ENCODE data around the gene PRAMEF11. TPM values are rescaled to one million over a fixed set of nuclear protein-coding genes. Genes with fewer than 3 reads are reported as not detected.
"Not testable (repeated sequence)": the region's sequence is repeated elsewhere in the genome, so short reads cannot be mapped to it uniquely, and the experiment has no call there.

PRAMEF11 gene
- polyA plus RNA-seq (2011; rRNA removed) (not detected in 2 replicates), polyA minus RNA-seq (2011; rRNA and poly(A)+ RNA removed) (not detected in 2 replicates)

DNA sequence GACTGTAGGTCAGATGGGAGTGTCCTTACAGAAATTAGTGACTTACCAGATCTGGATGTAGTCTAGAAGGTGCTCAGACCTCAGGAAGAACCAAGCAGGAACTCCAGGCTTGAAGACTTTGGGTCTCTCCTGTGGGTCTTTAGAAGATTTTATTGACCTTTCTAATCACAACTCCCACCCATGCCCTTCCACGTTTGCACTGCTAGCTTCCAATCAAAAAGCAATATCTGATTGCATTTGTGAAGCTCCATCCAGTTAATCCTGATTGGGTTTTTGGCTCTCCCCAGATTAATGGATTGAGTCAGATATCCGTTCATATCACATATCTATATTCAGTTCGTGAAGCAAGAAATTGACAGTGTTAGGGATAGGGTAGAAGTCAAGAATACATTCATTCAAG lies at the start of gene PRAMEF11:
Gene PRAMEF11, minus strand, starts transcription at position 101 of the 400 bp plus-strand sequence. CDS start 2,621 bp downstream, outside the sequence.
- CTCF ChIA-PET; H3K27me3 ChIP-seq (ENCODE audit: control insufficient read depth, insufficient read depth, low read length); POLR2A ChIA-PET; H3K27ac ChIP-seq (ENCODE audit: low read depth, low read length); H3K4me3 ChIP-seq (ENCODE audit: low read depth, low read length); DNase-seq (ENCODE audit: low read depth, low spot score): not testable (repeated sequence)
- H3K9me3 ChIP-seq (ENCODE audit: control insufficient read depth, insufficient read depth, low read length): peaks cover 12% of the 10 kb centered on the region

DNA sequence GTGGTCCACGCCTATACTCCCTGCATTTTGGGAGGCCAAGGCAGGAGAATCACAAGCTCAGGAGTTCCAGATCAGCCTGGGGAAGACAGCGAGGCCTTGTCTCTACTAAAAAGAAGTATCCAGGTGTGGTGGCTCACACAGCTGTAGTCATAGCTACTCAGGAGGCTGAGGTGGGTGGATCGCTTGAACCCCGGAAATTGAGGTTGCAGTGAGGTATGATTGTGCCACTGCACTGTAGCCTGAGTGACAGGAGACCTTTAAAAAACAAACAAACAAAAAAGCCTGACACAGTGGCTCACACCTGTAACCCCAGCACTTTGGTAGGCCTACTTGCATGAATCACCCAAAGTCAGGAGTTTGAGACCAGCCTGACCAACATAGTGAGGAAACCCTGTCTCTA lies 47.2 kb upstream of the PRAMEF11 start:
- H3K4me3 ChIP-seq (ENCODE audit: low read depth, low read length); POLR2A ChIA-PET: not testable (repeated sequence)

DNA sequence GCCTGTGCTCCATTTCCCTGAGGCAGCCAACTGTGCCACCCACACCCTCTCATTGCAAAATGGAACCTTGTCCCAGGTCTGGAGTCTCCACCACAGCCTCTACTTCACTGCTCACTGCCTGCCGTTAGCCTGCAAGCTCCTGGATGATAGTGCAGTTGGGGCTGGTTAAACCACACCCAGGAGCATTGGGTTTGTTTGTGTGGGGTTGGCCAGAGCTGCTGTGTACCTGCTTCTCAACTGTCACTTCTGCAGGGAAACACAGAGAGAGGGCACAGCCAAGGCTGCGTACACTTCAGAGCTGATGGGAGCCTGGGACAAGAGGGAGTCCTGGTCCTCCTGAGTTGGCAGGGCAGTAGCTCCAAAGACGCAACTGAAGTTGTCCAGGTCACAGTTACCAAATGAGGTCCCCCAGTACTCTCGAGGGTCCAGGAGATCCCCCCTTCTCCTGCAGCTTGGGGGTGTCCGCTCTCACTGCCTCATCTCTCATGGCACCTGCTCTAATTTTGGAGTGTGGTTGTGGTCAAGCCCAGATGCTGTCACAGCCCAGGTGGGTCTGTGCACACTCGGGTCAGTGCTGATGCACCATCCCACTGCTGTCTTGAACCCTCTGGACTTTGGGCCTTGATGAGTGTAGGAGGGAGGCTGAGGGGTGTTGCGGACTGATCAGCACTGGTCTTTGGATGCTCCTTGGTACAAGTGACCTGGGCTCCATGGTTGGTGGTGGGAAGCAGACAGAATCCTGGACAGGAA lies 32.1 kb upstream of the PRAMEF11 start:
- DNase-seq (ENCODE audit: low read depth, low spot score); H3K27ac ChIP-seq (ENCODE audit: low read depth, low read length); H3K27me3 ChIP-seq (ENCODE audit: control insufficient read depth, insufficient read depth, low read length); CTCF ChIA-PET; POLR2A ChIA-PET; H3K4me3 ChIP-seq (ENCODE audit: low read depth, low read length): not testable (repeated sequence)
- H3K9me3 ChIP-seq (ENCODE audit: control insufficient read depth, insufficient read depth, low read length): peaks cover 12% of the 10 kb centered on the region

More for the DNA sequence above, 47.2 kb upstream of the PRAMEF11 start:
- H3K27ac ChIP-seq (ENCODE audit: low read depth, low read length); CTCF ChIA-PET; H3K9me3 ChIP-seq (ENCODE audit: control insufficient read depth, insufficient read depth, low read length); DNase-seq (ENCODE audit: low read depth, low spot score); H3K27me3 ChIP-seq (ENCODE audit: control insufficient read depth, insufficient read depth, low read length): not testable (repeated sequence)

DNA sequence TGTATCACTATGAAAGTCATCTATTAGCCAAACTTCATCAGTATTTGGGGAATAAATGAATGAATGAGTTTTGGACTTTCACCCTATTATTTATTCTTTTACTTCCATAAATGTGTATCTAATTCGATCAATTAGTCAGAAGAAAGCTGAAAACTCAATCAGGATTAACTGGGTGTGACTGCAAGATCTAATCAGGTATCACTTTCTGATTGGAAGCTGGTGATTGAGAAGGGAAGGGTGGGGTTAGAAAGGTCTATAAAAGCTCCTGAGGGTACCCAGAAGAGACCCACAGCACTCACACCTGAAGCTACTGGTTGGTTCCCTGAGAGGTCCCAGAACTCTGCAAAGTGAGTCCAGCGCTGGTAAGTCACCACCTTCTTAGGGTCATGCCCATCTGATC lies 25.6 kb upstream of the PRAMEF11 start, which contains the start of gene PRAMEF2:
Gene PRAMEF2, plus strand, starts transcription at position 301 of the 400 bp plus-strand sequence. CDS start 1,924 bp downstream, outside the sequence.
- H3K4me3 ChIP-seq (ENCODE audit: low read depth, low read length); DNase-seq (ENCODE audit: low read depth, low spot score); CTCF ChIA-PET; H3K27ac ChIP-seq (ENCODE audit: low read depth, low read length); POLR2A ChIA-PET; H3K27me3 ChIP-seq (ENCODE audit: control insufficient read depth, insufficient read depth, low read length): not testable (repeated sequence)
- H3K9me3 ChIP-seq (ENCODE audit: control insufficient read depth, insufficient read depth, low read length): peaks cover 20% of the 10 kb centered on the region

DNA sequence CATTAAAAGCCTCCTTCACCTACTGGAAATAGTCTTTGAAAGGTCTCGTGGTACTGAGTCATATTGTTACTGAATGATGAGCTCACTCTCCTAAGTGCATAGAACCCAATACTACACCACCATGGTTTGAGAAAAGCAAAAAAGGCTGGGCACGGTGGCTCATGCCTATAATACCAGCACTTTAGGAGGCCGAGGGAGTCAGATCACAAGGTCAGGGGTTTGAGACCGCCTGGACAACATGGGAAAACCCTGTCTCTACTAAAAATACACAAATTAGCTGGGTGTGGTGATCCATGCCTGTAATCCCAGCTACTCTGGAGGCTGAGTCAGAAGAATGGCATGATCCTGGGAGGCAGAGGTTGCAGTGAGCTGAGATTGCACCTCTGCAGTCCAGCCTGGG lies 20.6 kb upstream of the PRAMEF11 start:
- DNase-seq (ENCODE audit: low read depth, low spot score): no peak
- TF ChIP-seq, protein P1, sequence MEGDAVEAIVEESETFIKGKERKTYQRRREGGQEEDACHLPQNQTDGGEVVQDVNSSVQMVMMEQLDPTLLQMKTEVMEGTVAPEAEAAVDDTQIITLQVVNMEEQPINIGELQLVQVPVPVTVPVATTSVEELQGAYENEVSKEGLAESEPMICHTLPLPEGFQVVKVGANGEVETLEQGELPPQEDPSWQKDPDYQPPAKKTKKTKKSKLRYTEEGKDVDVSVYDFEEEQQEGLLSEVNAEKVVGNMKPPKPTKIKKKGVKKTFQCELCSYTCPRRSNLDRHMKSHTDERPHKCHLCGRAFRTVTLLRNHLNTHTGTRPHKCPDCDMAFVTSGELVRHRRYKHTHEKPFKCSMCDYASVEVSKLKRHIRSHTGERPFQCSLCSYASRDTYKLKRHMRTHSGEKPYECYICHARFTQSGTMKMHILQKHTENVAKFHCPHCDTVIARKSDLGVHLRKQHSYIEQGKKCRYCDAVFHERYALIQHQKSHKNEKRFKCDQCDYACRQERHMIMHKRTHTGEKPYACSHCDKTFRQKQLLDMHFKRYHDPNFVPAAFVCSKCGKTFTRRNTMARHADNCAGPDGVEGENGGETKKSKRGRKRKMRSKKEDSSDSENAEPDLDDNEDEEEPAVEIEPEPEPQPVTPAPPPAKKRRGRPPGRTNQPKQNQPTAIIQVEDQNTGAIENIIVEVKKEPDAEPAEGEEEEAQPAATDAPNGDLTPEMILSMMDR (IDR thresholded peaks at IDR 0.05; ENCODE audit: low read depth, low read length): no peak
- CTCF ChIA-PET: no interaction called here
- POLR2A ChIA-PET: no interaction called here
- H3K9me3 ChIP-seq (ENCODE audit: control insufficient read depth, insufficient read depth, low read length): peaks cover 17% of the 10 kb centered on the region
- H3K27me3 ChIP-seq (ENCODE audit: control insufficient read depth, insufficient read depth, low read length): no peaks in the 10 kb centered on the region
- no peak overlapping the region for H3K27ac ChIP-seq (ENCODE audit: low read depth, low read length)
- no peak overlapping the region for H3K4me3 ChIP-seq (ENCODE audit: low read depth, low read length)

DNA sequence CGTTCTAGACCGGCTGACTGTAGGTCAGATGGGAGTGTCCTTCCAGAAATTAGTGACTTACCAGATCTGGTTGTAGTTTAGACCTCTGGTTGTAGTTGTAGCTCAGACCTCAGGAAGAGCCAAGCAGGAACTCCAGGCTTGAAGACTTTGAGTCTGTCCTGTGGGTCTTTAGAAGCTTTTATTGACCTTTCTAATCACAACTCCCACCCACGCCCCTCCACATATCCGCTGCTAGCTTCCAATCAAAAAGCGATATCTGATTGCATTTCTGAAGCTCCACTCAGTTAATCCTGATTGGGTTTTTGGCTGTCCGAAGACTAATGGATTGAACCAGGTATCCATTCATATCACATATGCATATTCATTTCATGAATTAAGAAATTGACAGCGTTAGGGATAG lies 17.4 kb upstream of the PRAMEF11 start, which contains the start of gene HNRNPCL1:
Gene HNRNPCL1, minus strand, starts transcription at position 101 of the 400 bp plus-strand sequence. CDS start 431 bp downstream, outside the sequence.
- POLR2A ChIA-PET; H3K27me3 ChIP-seq (ENCODE audit: control insufficient read depth, insufficient read depth, low read length); H3K27ac ChIP-seq (ENCODE audit: low read depth, low read length); CTCF ChIA-PET; DNase-seq (ENCODE audit: low read depth, low spot score); H3K4me3 ChIP-seq (ENCODE audit: low read depth, low read length): not testable (repeated sequence)
- H3K9me3 ChIP-seq (ENCODE audit: control insufficient read depth, insufficient read depth, low read length): peaks cover 11% of the 10 kb centered on the region

DNA sequence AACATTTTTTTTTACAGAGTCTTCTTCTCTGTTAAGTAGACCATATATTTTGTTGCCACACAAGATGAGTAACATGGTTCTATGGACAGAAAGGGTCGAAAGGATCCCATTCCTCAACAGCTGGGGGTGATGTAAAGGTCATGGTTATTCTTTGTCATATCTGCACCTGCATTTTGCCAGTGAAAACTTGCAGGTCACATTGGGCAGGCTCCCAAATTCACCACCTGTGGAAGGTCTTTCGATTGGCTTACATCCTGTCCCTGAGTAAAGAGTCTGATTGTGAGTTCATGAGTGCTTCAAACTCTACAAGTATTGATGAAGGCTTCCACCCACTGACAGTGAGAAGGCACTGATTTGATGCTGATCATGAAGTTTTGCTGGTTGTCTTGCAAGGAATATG lies 2.0 kb upstream of the PRAMEF11 start:
- H3K9me3 ChIP-seq (ENCODE audit: control insufficient read depth, insufficient read depth, low read length); H3K27ac ChIP-seq (ENCODE audit: low read depth, low read length); POLR2A ChIA-PET; CTCF ChIA-PET; DNase-seq (ENCODE audit: low read depth, low spot score); H3K4me3 ChIP-seq (ENCODE audit: low read depth, low read length); H3K27me3 ChIP-seq (ENCODE audit: control insufficient read depth, insufficient read depth, low read length): not testable (repeated sequence)

DNA sequence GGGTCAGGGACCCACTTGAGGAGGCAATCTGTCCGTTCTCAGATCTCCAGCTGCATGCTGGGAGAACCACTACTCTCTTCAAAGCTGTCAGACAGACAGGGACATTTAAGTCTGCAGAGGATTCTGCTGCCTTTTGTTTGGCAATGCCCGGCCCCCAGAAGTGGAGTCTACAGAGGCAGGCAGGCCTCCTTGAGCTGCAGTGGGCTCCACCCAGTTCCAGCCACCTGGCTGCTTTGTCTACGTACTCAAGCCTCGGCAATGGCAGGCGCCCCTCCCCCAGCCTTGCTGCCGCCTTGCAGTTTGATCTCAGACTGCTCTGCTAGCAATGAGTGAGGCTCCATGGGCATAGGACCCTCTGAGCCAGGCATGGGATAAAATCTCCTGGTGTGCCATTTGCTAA lies 12.1 kb downstream of the PRAMEF11 start:
- H3K4me3 ChIP-seq (ENCODE audit: low read depth, low read length); H3K9me3 ChIP-seq (ENCODE audit: control insufficient read depth, insufficient read depth, low read length); DNase-seq (ENCODE audit: low read depth, low spot score); H3K27me3 ChIP-seq (ENCODE audit: control insufficient read depth, insufficient read depth, low read length); CTCF ChIA-PET; H3K27ac ChIP-seq (ENCODE audit: low read depth, low read length); POLR2A ChIA-PET: not testable (repeated sequence)
